Activated T-helper 17 cell treated with anti-CD3 and anti-CD28 coated beads, Interleukin-2, amount 50 U/mL, for 72 hours (primary cell): Measurements from ENCODE around the gene SLC19A3. TPM values are rescaled to one million over a fixed set of nuclear protein-coding genes. Genes with fewer than 3 reads are reported as not detected.
"Not testable (repeated sequence)": the region's sequence is repeated elsewhere in the genome, so short reads cannot be mapped to it uniquely, and the experiment has no call there.

Experiments used
- ATAC-seq: fragments of 150-1000 bp; cut with Tn5 transposase; replicated peaks from 2 replicates; pipeline ENCODE4 v1.10.0; 2021; ENCODE audit warnings: mild to moderate bottlenecking, moderate library complexity
- H3K27ac Mint-ChIP-seq: one replicate; pipeline ENCODE4 v1.8.0; 2022; ENCODE audit warnings: mixed read lengths
- H3K27me3 Mint-ChIP-seq: one replicate; pipeline ENCODE4 v1.8.0; 2022; ENCODE audit warnings: mixed read lengths
- H3K36me3 Mint-ChIP-seq: one replicate; pipeline ENCODE4 v1.8.0; 2022; ENCODE audit warnings: low read depth, mild to moderate bottlenecking, mixed read lengths
- H3K4me1 Mint-ChIP-seq: one replicate; pipeline ENCODE4 v1.8.0; 2022; ENCODE audit warnings: mixed read lengths
- H3K4me3 Mint-ChIP-seq: one replicate; pipeline ENCODE4 v1.8.0; 2022; ENCODE audit warnings: mild to moderate bottlenecking, mixed read lengths
- H3K9me3 Mint-ChIP-seq: one replicate; pipeline ENCODE4 v1.8.0; 2022; ENCODE audit warnings: mixed read lengths
- total RNA-seq, 2 donors: library from RNA; stranded (reverse); gene quantifications; one replicate each; pipeline ENCODE4 v1.2.3, GENCODE V29; 2022

Gene SLC19A3
- total RNA-seq, 2 donors from 2014 or later: not detected

GRCh38 chr2:227671170-227671905, 46.5 kb downstream of the SLC19A3 start:
- Mint-ChIP-seq H3K36me3 (no peaks in the 10 kb centered on the region), H3K27me3 (peaks cover 6% of the 10 kb centered on the region), H3K4me3 (no peak overlapping the region), H3K4me1 (no peaks in the 10 kb centered on the region), H3K9me3 (no peaks in the 10 kb centered on the region), H3K27ac (no peak overlapping the region)
- ATAC-seq: no peak

GRCh38 chr2:227666631-227667170, 51.1 kb downstream of the SLC19A3 start, which contains the start of gene SCYGR5:
TSS of gene SCYGR5 (plus strand) at chr2:227666804. CDS start at chr2:227666804, 0 bp downstream.
- H3K27me3 Mint-ChIP-seq, H3K9me3 Mint-ChIP-seq, H3K4me3 Mint-ChIP-seq, H3K36me3 Mint-ChIP-seq, H3K27ac Mint-ChIP-seq, H3K4me1 Mint-ChIP-seq, ATAC-seq: not testable (repeated sequence)

- H3K4me3 Mint-ChIP-seq: no peak overlapping the region
- no peaks in the 10 kb centered on the region for H3K27me3 Mint-ChIP-seq
- no peaks in the 10 kb centered on the region for H3K4me1 Mint-ChIP-seq
- no peaks in the 10 kb centered on the region for H3K36me3 Mint-ChIP-seq
- no peak for ATAC-seq
- no peaks in the 10 kb centered on the region for H3K9me3 Mint-ChIP-seq
- H3K27ac Mint-ChIP-seq: no peak overlapping the region
Observed at GRCh38 chr2:227665189-227665940, 52.5 kb downstream of the SLC19A3 start.

GRCh38 chr2:227661827-227662226, 56.0 kb downstream of the SLC19A3 start:
- Mint-ChIP-seq H3K4me1 (no peaks in the 10 kb centered on the region), H3K27me3 (no peaks in the 10 kb centered on the region), H3K4me3 (no peak overlapping the region), H3K27ac (no peak overlapping the region), H3K36me3 (no peaks in the 10 kb centered on the region), H3K9me3 (no peaks in the 10 kb centered on the region)
- ATAC-seq: no peak

- Mint-ChIP-seq H3K9me3 (no peaks in the 10 kb centered on the region), H3K4me1 (no peaks in the 10 kb centered on the region), H3K4me3 (no peak overlapping the region), H3K27ac (no peak overlapping the region), H3K36me3 (no peaks in the 10 kb centered on the region), H3K27me3 (no peaks in the 10 kb centered on the region)
- ATAC-seq: no peak
Observed at GRCh38 chr2:227661025-227661649, 56.7 kb downstream of the SLC19A3 start.

- Mint-ChIP-seq H3K4me3 (no peak overlapping the region), H3K27me3 (no peaks in the 10 kb centered on the region), H3K36me3 (no peaks in the 10 kb centered on the region), H3K27ac (no peak overlapping the region), H3K4me1 (peaks cover 5% of the 10 kb centered on the region), H3K9me3 (no peaks in the 10 kb centered on the region)
- ATAC-seq: no peak
Observed at GRCh38 chr2:227657199-227657845, 60.5 kb downstream of the SLC19A3 start.

- Mint-ChIP-seq H3K4me1 (peaks cover 5% of the 10 kb centered on the region), H3K27ac (no peak overlapping the region), H3K27me3 (no peaks in the 10 kb centered on the region), H3K9me3 (no peaks in the 10 kb centered on the region), H3K4me3 (no peak overlapping the region), H3K36me3 (no peaks in the 10 kb centered on the region)
- ATAC-seq: peak; percentile 96
Observed at GRCh38 chr2:227655454-227655853, 62.4 kb downstream of the SLC19A3 start.

GRCh38 chr2:227654426-227654825, 63.4 kb downstream of the SLC19A3 start:
- ATAC-seq: no peak
- Mint-ChIP-seq H3K9me3 (no peaks in the 10 kb centered on the region), H3K27ac (no peak overlapping the region), H3K4me1 (peaks cover 5% of the 10 kb centered on the region), H3K36me3 (no peaks in the 10 kb centered on the region), H3K4me3 (no peak overlapping the region), H3K27me3 (peaks cover 3% of the 10 kb centered on the region)

GRCh38 chr2:227653419-227653818, 64.4 kb downstream of the SLC19A3 start:
- Mint-ChIP-seq H3K4me3 (no peak overlapping the region), H3K4me1 (peaks cover 5% of the 10 kb centered on the region), H3K9me3 (no peaks in the 10 kb centered on the region), H3K27ac (no peak overlapping the region), H3K36me3 (no peaks in the 10 kb centered on the region), H3K27me3 (peaks cover 3% of the 10 kb centered on the region)
- no peak for ATAC-seq

GRCh38 chr2:227643990-227644551, 73.8 kb downstream of the SLC19A3 start:
- Mint-ChIP-seq H3K4me1 (no peaks in the 10 kb centered on the region), H3K36me3 (no peaks in the 10 kb centered on the region), H3K27me3 (peaks cover 7% of the 10 kb centered on the region), H3K4me3 (no peak overlapping the region), H3K27ac (no peak overlapping the region), H3K9me3 (no peaks in the 10 kb centered on the region)
- no peak for ATAC-seq

- ATAC-seq: no peak
- Mint-ChIP-seq H3K9me3 (no peaks in the 10 kb centered on the region), H3K36me3 (no peaks in the 10 kb centered on the region), H3K27me3 (peaks cover 7% of the 10 kb centered on the region), H3K4me3 (no peak overlapping the region), H3K4me1 (no peaks in the 10 kb centered on the region), H3K27ac (no peak overlapping the region)
Observed at GRCh38 chr2:227642656-227643055, 75.2 kb downstream of the SLC19A3 start.

- ATAC-seq: no peak
- H3K4me3 Mint-ChIP-seq: no peak overlapping the region
- H3K27me3 Mint-ChIP-seq: peaks cover 18% of the 10 kb centered on the region
- no peak overlapping the region for H3K27ac Mint-ChIP-seq
- no peaks in the 10 kb centered on the region for H3K9me3 Mint-ChIP-seq
- no peaks in the 10 kb centered on the region for H3K36me3 Mint-ChIP-seq
- no peaks in the 10 kb centered on the region for H3K4me1 Mint-ChIP-seq
Observed at GRCh38 chr2:227634201-227634600, 83.6 kb downstream of the SLC19A3 start.
